ENCODE measurements around the gene GREB1.

The GREB1 gene, protein sequence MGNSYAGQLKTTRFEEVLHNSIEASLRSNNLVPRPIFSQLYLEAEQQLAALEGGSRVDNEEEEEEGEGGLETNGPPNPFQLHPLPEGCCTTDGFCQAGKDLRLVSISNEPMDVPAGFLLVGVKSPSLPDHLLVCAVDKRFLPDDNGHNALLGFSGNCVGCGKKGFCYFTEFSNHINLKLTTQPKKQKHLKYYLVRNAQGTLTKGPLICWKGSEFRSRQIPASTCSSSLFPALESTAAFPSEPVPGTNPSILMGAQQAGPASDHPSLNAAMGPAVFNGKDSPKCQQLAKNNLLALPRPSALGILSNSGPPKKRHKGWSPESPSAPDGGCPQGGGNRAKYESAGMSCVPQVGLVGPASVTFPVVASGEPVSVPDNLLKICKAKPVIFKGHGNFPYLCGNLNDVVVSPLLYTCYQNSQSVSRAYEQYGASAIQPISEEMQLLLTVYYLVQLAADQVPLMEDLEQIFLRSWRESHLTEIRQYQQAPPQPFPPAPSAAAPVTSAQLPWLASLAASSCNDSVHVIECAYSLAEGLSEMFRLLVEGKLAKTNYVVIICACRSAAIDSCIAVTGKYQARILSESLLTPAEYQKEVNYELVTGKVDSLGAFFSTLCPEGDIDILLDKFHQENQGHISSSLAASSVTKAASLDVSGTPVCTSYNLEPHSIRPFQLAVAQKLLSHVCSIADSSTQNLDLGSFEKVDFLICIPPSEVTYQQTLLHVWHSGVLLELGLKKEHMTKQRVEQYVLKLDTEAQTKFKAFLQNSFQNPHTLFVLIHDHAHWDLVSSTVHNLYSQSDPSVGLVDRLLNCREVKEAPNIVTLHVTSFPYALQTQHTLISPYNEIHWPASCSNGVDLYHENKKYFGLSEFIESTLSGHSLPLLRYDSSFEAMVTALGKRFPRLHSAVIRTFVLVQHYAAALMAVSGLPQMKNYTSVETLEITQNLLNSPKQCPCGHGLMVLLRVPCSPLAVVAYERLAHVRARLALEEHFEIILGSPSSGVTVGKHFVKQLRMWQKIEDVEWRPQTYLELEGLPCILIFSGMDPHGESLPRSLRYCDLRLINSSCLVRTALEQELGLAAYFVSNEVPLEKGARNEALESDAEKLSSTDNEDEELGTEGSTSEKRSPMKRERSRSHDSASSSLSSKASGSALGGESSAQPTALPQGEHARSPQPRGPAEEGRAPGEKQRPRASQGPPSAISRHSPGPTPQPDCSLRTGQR (N-terminal part only)

DNA sequence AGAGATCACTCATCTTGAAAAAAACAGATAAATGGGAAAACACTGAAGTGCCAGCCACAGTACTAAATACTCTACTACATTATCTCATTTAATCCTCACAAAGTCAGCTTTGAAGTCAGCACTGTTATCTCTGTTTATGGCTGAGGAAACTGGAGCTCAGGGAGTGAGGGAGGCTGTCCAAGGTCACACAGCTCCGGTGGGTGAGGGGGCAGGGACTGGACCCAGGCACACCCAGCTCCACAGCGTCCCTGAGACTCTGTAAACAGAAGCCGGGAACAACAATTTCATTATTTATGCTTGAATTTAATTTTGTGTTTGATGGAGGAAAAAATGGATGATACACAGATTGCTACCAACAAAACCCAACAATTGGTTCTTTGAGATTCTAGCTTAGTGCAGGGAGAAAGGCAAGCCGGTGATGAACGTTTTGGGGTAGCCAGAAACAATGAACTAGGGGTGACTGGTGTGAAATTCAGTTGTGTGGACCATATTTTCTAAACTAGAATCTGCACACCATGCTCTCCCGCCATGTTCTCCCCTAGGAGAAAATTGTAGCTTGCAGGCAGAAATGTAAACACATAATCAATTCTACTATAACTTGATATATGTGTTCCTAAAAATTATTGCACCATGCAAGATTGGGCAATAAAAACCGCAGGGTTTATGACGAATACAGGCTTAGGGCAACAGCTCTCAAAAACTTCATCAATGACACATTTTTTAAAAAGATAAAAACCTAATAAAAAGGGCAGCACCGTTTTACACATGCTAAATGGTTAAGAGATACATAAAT, at the start of gene GREB1:
TSS of gene GREB1 (plus strand) at position 768 of the 793 bp plus-strand sequence. CDS start 22,570 bp downstream, outside the sequence.
- peak; percentile 23 to 81 for DNase-seq

DNA sequence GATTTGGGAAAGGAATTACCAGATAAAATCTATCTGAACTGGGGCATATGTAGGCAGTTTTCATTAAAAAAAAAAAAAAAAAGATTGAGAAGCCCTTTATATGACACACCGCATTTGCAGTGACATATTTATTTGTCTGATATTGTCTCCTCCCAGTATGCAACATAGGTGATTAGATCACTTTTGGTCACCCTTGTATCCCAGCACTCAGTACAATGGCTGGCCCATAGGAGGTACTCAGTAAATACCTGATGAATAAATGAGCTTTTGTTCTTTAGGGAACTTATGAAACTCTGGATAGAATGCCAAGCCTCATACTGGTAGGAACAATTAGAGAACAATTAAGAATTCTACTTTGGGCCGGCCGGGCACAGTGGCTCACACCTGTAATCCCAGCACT, 45.0 kb upstream of the GREB1 start:
- no peak for DNase-seq

DNA sequence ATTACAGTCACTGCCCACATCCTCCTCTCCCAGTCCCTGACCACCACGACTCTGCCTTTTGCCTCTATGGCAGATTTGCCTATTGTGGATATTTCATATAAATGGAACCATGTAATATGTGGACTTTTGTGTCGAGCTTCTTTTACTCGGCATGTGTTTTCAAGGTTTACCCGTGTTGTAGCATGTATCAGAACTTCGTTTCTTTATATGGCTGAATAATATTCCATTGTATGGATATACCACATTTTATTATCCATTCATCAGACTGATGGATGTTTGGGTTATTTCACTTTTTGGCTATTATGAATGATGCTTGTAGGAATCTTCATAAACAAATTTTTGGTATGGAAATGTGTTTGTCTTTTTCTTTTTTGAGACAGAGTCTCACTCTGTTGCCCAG, 43.7 kb upstream of the GREB1 start:
- DNase-seq, result no peak

DNA sequence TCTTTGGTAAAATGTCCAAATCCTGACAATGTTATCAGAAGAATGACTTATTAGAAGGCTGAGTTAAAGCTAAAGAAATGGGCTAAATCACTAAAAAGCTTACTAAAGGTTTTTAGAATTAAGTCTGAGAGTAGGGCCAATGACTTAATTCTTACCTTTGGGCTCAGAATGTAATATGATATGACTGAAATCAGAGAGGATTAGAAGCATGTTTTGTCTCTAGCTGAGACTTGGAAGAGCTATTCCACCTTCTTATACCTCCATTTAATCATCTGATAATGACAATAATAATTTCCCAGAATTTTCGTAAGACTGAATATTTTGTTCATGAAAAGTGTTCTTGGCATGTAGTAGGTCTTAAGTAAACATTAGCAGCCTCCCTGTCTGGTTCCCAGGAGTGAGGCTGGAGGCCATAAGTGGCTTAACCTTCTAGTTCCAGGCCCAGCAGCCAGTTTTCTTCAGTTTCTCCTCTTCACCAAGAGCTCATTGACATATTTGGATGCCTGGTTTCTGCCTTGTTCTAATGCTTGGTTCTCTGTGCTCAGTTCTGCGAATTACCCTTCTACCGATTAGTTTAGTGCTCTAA, 42.4 kb upstream of the GREB1 start:
- no peak for DNase-seq

DNA sequence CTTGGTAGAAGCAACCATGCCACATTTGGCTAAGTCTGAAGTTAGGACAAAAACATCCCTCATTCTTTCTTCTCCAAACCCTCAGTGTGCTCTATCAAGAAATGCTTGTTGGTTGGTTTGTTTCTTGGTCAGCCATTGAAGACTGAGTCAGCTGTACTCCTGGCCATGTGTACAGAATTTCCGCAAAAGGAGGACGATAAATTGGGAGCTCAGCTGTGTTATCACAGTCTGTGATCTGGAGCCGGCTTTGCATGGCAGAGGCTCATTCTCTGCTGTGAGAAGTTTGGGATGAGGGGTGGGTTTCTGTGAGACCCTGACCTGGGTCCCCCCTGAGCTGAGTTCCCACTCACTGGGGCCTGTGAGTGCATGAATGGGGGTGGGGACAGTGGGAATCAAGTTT, 41.6 kb upstream of the GREB1 start:
- no peak for DNase-seq

DNA sequence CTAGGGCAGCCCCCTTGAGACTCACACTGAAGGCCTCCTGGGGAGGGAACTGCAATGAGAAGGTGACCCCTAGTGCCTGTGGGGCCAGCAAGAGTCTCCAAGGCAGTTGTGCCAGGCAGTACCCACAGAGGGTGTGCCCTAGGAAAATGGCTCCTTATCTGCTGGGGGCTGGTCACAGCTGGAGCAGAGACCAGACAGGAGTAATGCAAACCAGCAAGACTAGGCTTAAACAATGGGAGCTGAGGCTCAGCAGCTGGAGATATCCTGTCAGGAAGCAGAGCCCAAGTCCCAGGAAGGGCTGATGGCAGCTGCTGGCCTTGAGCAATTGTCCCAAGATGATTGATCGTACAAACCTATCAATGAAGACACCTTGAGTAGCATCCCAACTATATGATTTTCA, 41.1 kb upstream of the GREB1 start:
- DNase-seq, result no peak

DNA sequence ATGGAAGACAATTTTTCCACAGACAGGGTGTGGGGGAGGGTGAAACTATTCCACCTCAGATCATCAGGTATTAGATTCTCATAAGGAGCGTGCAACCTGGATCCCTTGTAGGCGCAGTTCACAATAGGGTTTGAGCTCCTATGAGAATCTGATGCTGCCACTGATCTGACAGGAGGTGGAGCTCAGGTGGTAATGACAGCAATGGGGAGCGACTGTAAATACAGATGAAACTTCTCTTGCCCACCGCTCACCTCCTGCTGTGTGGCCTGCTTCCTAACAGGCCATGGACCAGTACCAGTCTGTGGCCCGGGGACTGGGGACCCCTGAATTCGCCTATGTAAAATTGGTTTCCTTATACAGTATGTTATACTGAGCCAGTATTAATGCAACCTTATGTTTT, 40.6 kb upstream of the GREB1 start:
- no peak for DNase-seq

DNA sequence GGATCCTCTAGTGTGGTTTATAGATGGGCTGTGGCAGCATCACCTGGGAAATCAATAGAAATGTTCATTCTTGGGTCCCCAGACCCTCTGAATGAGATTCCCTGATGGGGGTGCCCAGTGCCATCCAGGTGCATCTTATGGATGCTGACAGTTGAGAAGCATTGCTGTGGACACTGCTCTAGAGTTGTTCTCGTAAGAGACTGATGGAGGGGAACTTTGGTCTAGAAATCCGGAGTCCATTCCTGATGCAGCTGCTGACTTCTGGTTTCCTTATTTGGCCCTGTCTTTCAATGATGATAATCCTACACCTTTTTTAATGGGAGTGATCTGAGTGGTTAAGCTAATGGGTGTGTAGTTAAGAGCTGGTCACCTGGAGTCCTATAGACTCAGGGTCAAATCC, 39.5 kb upstream of the GREB1 start:
- DNase-seq, result no peak

DNA sequence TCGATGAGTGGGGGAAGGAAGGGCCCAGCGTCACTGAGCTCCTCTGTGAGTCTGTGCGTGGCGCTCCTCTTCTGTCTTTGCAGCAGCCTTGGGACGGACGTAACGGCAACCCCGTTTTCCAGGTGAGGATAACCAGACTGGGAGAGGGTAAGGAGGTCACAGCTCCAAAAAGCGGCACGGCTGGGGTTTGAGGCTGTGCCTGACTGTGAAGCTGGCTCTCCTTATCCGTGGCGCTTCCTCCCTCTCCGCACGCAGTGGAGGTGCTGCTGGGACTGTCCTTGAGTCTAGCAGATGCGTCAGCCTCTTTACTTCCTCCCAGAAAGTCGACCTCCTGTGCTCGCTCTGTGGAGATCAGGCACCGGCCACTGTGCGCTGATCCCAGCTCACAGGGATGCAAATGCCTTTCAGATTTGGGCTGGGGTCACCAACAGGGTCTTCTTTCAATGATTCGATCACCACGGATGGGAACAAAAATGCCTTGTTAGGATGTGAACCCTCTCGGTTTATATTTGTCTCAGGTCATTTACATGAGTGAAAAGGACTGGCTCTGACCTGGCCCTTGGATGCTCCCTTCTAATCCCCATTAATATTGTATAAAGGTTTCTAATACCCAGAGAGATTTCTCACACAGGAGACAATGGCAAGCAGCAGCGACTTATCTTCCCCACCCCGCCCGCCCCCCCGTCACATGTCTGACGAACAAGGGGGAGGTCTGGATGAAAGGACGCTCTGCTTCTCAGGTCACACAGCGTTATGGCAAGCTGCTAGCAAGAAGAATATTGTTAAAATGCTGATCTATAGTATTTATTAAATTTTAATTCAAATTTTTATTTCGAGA, 37.8 kb upstream of the GREB1 start:
- DNase-seq, result no peak

DNA sequence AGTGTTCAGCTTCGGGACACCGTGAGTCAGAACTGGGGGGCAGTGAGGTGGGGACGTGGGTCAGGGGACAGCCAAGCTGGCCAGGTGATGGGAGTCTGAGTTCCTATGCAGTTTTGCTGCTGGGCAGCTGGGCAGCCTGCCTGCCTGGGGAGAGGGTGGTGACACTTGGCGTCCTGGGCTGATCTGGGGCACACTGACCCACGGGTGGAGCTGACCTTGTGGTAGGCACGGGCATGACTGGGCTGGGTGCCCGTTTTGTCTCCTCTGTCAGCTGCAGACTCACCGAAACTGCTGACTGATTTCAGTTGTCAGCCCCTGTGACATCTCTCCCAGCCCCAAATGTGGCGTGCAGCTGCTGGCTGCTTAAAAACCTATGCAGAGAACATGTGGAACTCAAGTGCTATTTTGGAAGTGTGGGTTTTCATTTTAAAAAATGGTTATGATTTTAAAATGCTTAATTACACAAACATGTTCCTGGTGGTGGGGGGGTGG, 35.3 kb upstream of the GREB1 start:
- no peak for DNase-seq

DNA sequence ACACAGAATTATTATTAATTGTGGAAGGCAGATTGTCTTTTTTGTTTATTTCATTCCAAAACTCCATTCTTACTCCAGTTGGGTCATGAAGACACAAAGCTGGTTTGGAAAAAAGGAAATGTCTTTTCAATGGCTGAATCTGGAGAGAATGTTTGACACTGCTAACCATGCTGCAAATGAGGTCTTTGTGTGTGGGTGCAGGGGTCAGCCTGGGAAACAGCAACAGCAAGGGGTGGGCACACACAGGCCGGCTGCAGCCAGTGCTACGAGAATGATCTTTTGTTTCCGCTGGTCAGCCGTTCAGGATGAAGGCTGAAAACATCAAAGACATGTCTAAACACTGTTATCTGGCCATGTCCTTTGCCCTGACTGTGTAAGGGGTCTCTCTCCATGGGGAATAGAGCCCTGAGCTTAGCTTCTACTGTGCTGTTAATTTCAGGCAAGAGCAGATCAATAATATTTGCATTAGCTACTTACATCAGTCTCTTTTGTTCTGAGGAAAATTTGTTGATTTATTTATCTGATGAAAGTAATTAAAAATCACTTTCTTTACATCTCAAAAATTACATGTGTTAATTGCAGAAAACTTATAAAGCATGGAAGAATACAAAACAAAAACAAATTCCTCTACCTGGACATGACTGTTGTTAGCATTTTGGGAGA, 34.6 kb upstream of the GREB1 start:
- DNase-seq, result no peak

DNA sequence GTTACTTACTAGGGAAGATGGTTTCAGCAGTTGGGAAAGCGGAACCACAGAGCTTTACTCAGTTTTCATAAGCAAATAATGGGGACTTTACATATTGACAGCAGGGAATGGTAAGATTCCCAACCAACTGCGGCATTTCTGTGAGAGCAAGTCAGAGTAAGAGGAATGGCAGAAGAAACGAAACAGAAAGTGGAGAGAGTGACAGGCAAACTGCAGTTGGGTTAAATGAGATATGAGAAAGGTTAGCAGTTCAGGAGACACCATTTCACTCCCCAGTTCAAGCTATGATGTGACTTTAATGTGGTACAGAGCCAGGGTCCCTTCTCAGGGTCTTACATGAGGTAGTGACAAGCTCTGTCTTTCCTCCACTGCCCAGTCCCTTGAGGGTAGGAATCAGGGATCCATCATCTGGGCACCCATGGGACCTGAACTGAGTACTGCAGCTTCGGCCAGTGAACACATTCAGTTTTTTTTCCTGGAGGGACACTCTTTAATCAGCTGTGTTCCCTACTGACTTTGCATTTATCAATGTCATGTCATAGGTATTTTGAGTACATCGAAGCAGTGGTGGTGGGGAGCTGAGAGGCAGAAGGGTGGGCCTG, 33.0 kb upstream of the GREB1 start:
- no peak for DNase-seq

DNA sequence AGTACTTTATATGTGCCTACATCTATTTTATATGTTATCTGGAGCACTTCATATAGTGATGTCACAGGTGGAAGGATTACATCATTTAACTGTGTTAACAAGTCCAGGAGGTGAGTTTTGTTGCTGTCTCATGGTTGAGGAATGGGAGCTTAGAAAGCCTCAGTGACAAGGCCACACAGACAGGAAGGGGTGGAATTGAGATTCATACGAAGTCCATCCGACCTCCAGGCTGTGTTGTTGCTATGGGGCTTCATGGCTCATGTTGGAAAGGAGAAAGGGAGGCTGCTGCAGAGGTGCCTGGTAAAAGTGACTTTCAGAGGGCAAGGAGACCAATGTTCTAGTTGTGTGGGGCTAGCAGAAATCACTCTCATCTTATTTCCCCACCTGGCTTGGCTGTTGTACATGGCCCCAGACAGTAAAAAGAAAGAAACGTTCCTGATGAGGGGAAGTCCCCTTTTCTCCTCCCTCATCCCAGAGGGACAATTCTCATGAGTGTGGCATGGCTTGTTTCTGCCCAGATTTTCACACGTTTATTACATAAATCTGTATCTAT, 31.0 kb upstream of the GREB1 start:
- DNase-seq, result no peak

DNA sequence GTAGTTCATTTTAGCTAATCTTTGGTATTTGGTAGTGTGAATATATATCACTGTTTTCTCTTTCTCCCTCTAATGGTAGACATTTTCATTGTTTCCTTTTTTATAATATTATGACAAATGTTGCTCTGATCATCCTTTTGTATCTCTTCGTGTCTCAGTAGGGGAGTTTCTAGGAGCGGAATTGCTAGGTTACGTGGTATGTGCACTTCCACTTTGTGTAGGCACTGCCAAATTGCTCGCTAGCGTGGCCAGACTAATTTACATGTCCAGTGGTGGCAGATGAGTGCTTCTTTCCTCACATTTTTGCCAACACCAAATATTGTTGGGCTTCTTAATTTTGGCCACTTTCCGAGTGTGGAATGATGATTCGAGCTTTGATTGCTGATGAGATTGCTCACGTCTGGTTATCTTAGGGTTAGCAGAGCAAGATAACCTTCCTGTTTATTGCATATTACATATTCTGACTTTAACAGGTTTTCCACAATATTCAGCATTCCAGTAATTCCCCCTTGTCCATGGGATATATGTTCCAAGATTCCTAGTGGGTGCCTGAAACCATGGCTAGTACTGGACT, 30.4 kb upstream of the GREB1 start:
- DNase-seq, result no peak

DNA sequence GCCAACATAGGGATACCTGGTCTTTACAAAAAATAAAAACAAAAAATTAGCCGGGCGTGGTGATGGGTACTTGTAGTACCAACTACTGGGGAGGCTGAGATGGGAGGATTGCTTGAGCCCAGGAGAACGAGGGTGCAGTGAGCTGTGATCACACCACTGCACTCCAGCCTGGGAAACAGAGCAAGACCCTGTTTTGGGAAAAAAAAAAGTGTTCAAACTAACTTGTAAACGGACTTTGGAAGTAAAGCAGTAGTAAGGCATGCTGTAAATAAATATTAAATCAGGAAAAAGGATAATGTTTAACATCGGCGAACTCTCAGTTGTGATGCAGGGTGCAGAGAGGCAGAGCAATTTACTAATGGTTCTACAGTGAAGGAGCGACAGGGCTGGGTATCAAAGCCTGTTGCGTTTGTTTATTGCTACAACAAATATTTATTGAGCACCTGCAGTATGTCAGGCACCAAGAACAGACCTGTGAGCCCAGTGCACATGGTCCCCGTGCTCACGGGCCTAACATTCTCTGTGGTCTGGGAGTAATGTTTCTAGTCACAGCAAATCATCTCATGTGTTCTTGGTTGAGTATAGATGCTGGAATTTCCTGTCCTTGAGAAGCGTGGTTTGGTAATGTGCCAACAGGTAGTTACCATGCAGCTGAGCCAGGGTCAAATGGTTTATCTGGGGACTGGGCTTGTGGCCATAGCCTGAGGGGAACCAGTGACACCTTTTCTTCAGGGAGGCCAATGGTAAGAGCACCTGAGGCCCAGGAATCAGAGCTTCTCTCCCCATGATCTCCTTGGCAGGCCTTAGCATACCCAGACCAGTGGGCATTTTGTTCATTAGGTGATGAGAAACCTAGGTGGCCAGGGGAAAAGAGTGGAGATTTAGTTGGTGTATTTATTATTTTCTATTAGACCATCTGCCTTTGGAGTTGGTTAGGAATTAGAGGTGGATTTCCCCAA, 27.9 kb upstream of the GREB1 start:
- DNase-seq, result no peak

DNA sequence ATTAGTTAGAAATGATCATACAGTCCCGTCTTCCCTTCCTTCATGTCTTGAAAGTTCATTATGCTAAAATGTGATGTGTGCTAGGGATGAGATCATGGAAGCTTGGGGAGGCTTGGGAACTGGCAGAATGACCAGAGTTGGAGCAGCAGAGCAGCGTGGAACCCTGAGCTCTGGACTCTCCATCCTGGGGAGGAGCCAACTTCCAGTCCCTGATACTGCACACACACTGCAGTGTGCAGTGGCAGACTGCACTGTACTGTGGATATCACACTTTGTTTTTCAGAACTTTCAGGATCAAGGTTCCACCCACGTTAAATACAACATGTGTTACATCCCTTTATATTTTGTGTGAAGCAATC, 27.3 kb upstream of the GREB1 start:
- DNase-seq, result no peak

DNA sequence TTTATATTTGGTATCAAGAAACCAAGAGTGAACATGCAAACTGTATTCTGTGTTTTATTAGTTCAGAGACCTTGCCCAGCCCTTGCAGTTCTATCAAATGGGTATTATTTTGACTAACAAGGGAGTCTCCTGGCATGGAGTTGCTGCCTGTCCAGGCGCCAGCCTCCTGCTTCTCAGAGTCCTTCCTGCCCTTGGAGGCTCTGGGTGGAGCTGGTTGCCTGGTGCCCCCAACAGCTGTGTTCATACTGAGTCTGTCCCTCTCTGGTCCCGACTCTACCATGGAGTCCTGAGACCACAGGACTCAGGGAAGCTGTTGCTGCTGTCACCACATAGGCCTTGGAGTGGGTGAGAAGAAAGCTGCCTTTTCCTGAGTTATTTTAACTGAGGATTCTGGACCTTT, 26.3 kb upstream of the GREB1 start:
- DNase-seq, result no peak

DNA sequence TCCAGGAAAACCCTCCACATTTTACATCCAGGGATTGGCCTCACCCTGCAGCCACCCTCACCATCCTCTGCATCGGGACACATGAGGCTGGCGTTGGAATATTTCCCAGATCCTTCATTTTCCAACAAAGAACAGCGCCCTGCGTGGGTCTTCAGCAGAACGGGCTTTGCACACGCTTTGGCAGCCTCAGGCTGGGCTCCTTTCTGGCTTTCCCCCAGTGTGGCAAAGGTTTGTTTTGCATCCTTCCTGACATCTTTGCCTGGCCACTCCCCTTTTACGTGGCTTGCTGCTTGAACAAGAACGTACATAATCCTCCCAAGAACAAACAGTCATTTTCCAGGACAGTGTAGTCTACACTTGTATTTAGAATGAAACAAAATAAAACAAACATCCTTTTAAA, 25.6 kb upstream of the GREB1 start:
- no peak for DNase-seq
